ENCODE data around the gene SLAIN2. TPM values are rescaled to one million over a fixed set of nuclear protein-coding genes. Genes with fewer than 3 reads are reported as not detected.

SLAIN2 gene
- total RNA-seq, 2 donors from 2014 or later = 82.1 to 199 TPM

- H3K27ac ChIP-seq = no peak overlapping the region
- no peak for DNase-seq (ENCODE audit: low spot score)
- no peaks in the 10 kb centered on the region for H3K4me1 ChIP-seq
- no peaks in the 10 kb centered on the region for H3K27me3 ChIP-seq
- TF ChIP-seq CTCF (IDR thresholded peaks at IDR 0.05) = no peak
- H3K36me3 ChIP-seq = no peaks in the 10 kb centered on the region
- no peaks in the 10 kb centered on the region for H3K9me3 ChIP-seq
- no peak overlapping the region for H3K4me3 ChIP-seq
Measured at GRCh38 chr4:48410812-48411211, 69.5 kb downstream of the SLAIN2 start.

GRCh38 chr4:48420144-48420543 lies 78.8 kb downstream of the SLAIN2 start:
- Histone ChIP-seq H3K27me3 (no peaks in the 10 kb centered on the region), H3K4me1 (no peaks in the 10 kb centered on the region), H3K4me3 (no peak overlapping the region), H3K27ac (no peak overlapping the region), H3K9me3 (no peaks in the 10 kb centered on the region), H3K36me3 (peaks cover 25% of the 10 kb centered on the region)
- TF ChIP-seq CTCF (IDR thresholded peaks at IDR 0.05) = no peak
- DNase-seq (ENCODE audit: low spot score) = no peak

- TF ChIP-seq CTCF (IDR thresholded peaks at IDR 0.05) = no peak
- H3K36me3 ChIP-seq = peaks cover 25% of the 10 kb centered on the region
- H3K27ac ChIP-seq = no peak overlapping the region
- no peaks in the 10 kb centered on the region for H3K4me1 ChIP-seq
- no peak overlapping the region for H3K4me3 ChIP-seq
- no peaks in the 10 kb centered on the region for H3K9me3 ChIP-seq
- H3K27me3 ChIP-seq = no peaks in the 10 kb centered on the region
- DNase-seq (ENCODE audit: low spot score) = no peak
Measured at GRCh38 chr4:48421101-48421500, 79.8 kb downstream of the SLAIN2 start.

GRCh38 chr4:48428926-48429325 lies 87.6 kb downstream of the SLAIN2 start:
- Histone ChIP-seq H3K27me3 (no peaks in the 10 kb centered on the region), H3K4me1 (no peaks in the 10 kb centered on the region), H3K4me3 (no peak overlapping the region), H3K9me3 (no peaks in the 10 kb centered on the region), H3K27ac (no peak overlapping the region), H3K36me3 (no peaks in the 10 kb centered on the region)
- no peak for DNase-seq (ENCODE audit: low spot score)
- no peak for TF ChIP-seq CTCF (IDR thresholded peaks at IDR 0.05)

GRCh38 chr4:48429709-48430474 lies 88.6 kb downstream of the SLAIN2 start:
- H3K4me1 ChIP-seq = no peaks in the 10 kb centered on the region
- no peak overlapping the region for H3K27ac ChIP-seq
- no peaks in the 10 kb centered on the region for H3K27me3 ChIP-seq
- DNase-seq (ENCODE audit: low spot score) = no peak
- no peak overlapping the region for H3K4me3 ChIP-seq
- no peaks in the 10 kb centered on the region for H3K9me3 ChIP-seq
- no peaks in the 10 kb centered on the region for H3K36me3 ChIP-seq
- no peak for TF ChIP-seq CTCF (IDR thresholded peaks at IDR 0.05)

GRCh38 chr4:48431401-48431800 lies 90.1 kb downstream of the SLAIN2 start:
- Histone ChIP-seq H3K4me1 (no peaks in the 10 kb centered on the region), H3K27me3 (no peaks in the 10 kb centered on the region), H3K27ac (no peak overlapping the region), H3K36me3 (no peaks in the 10 kb centered on the region), H3K4me3 (no peak overlapping the region), H3K9me3 (no peaks in the 10 kb centered on the region)
- no peak for TF ChIP-seq CTCF (IDR thresholded peaks at IDR 0.05)
- no peak for DNase-seq (ENCODE audit: low spot score)

All from right atrium auricular region (tissue), 2 donors.